Keratinocyte (primary cell): ENCODE results near the gene ZCWPW2. TPM values are rescaled to one million over a fixed set of nuclear protein-coding genes. Genes with fewer than 3 reads are reported as not detected.

Experiments used
- DNase-seq: peaks from one replicate; pipeline ENCODE4 v3.0.0-alpha.2; 2011; ENCODE audit warnings: low read depth, missing footprints, low spot score
- FAIRE-seq: peaks from 2 replicates; lab custom pipeline; 2011; peaks lifted over from hg19 to GRCh38; lab: Jason Lieb, UNC
- H2AFZ ChIP-seq: 2 replicates; pipeline ENCODE4 v1.6.0; 2012; ENCODE audit warnings: low read length, control low read depth, inconsistent platforms; ENCODE audit not compliant: control insufficient read depth
- H3K27ac ChIP-seq: 2 replicates; pipeline ENCODE4 v1.5.1; 2011; ENCODE audit warnings: low read length; ENCODE audit not compliant: control insufficient read depth, insufficient read depth
- H3K27me3 ChIP-seq: 3 replicates; pipeline ENCODE4 v1.6.0; 2011; ENCODE audit warnings: low read length; ENCODE audit not compliant: control insufficient read depth, insufficient read depth; ENCODE audit errors: extremely low read depth
- H3K36me3 ChIP-seq, 2 experiments: 2 replicates in 1 of 2; 3 replicates in 1 of 2; pipeline ENCODE4 v1.5.1; 2011; ENCODE audit warnings: low read length in 2 of 2, mild to moderate bottlenecking in 1 of 2; ENCODE audit not compliant: control insufficient read depth in 2 of 2, insufficient read depth in 2 of 2; ENCODE audit errors: extremely low read depth in 1 of 2
- H3K4me1 ChIP-seq: 3 replicates; pipeline ENCODE4 v1.5.1; 2011; ENCODE audit warnings: low read length; ENCODE audit not compliant: control insufficient read depth, insufficient read depth; ENCODE audit errors: extremely low read depth
- H3K4me2 ChIP-seq: 3 replicates; pipeline ENCODE4 v1.6.0; 2011; ENCODE audit warnings: low read depth, low read length; ENCODE audit not compliant: control insufficient read depth, insufficient read depth; ENCODE audit errors: extremely low read depth
- H3K4me3 ChIP-seq, 3 experiments: fragments of 200-600 bp in 1 of 3; sonication (generic) in 1 of 3; 2 replicates in 2 of 3; 3 replicates in 1 of 3; pipeline ENCODE4 v1.5.1; 2011 to 2016; ENCODE audit warnings: low read length in 3 of 3, mild to moderate bottlenecking in 3 of 3, control low read depth in 2 of 3, inconsistent platforms in 1 of 3, low read depth in 1 of 3, mixed read lengths in 1 of 3, mixed run types in 1 of 3, moderate library complexity in 1 of 3; ENCODE audit not compliant: control insufficient read depth in 2 of 3, insufficient read depth in 2 of 3; ENCODE audit errors: extremely low read depth in 1 of 3
- H3K79me2 ChIP-seq: 2 replicates; pipeline ENCODE4 v1.6.0; 2012; ENCODE audit warnings: low read length; ENCODE audit not compliant: control insufficient read depth, insufficient read depth
- H3K9ac ChIP-seq: 3 replicates; pipeline ENCODE4 v1.6.0; 2011; ENCODE audit warnings: low read length; ENCODE audit not compliant: control insufficient read depth, insufficient read depth; ENCODE audit errors: extremely low read depth
- H3K9me1 ChIP-seq: 3 replicates; pipeline ENCODE4 v1.6.0; 2011; ENCODE audit warnings: low read length; ENCODE audit not compliant: control insufficient read depth, insufficient read depth; ENCODE audit errors: extremely low read depth
- H3K9me3 ChIP-seq: 2 replicates; pipeline ENCODE4 v1.5.1; 2012; ENCODE audit warnings: low read depth, low read length; ENCODE audit not compliant: control insufficient read depth
- H4K20me1 ChIP-seq: 3 replicates; pipeline ENCODE4 v1.6.0; 2011; ENCODE audit warnings: low read length; ENCODE audit not compliant: control insufficient read depth, insufficient read depth; ENCODE audit errors: extremely low read depth
- CTCF ChIP-seq, 3 experiments: IDR thresholded peaks in 1 of 3; conservative IDR thresholded peaks in 1 of 3; optimal IDR thresholded peaks in 1 of 3; 2 replicates in 2 of 3; 3 replicates in 1 of 3; pipeline versions ENCODE3 to v1.5.1; 2011; ENCODE audit warnings: low read length in 3 of 3, mild to moderate bottlenecking in 3 of 3, moderate library complexity in 2 of 3, control low read depth in 1 of 3, inconsistent platforms in 1 of 3; ENCODE audit not compliant: insufficient read depth in 2 of 3; ENCODE audit errors: extremely low read depth in 1 of 3
- EZH2 ChIP-seq: IDR thresholded peaks from one replicate; pipeline ENCODE4 v1.6.1; 2012; ENCODE audit warnings: inconsistent platforms, mild to moderate bottlenecking, low read length, moderate library complexity
- dilution Hi-C: fragments of 300-500 bp; cut with MboI; formaldehyde crosslinking; loops from one replicate; pipeline ENCODE4 v1.7.0; 2020; ENCODE audit warnings: low sequenced_read_pairs; ENCODE audit not compliant: extremely low pct_ligation_motif_present
- polyA plus RNA-seq, 5 experiments: library from polyadenylated mRNA; depleted of rRNA in 3 of 5; stranded (reverse) in 3 of 5; stranded (forward) in 1 of 5; unstranded in 1 of 5; fragments of >200 nt; gene quantifications; 1 replicate in 1 of 5; 2 replicates in 3 of 5; 3 replicates in 1 of 5; pipeline versions ENCODE4 v1.2.1 to v1.2.3, GENCODE V29; 2011 to 2012; ENCODE audit warnings: missing spikeins in 2 of 5, low read depth in 1 of 5, low replicate concordance in 1 of 5

Gene ZCWPW2
- polyA plus RNA-seq, 1 donor (not counting 4 experiments of a cell fraction or from before 2014, with no cell fraction given) = 0.58 TPM

DNA sequence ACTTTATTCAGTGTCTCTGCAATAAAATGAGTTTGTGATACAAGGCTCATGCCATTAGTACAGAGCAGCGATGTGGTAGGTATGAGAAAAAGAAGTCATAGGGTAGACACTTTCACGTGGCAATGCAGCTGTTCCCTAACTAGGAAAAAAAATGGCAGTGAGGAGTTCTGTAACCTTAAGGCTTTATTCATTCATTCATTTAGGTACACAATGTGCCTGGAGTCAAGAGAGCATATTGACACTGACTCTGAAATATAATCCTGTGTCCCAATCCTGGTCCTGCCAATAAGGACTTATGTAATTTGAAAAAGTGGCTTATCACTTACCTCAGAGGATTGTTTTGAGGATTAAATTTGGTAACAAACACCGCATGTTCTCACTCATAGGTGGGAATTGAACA lies 173.1 kb downstream of the ZCWPW2 start:
- no peak for DNase-seq
- Histone ChIP-seq H3K27me3 (no peaks in the 10 kb centered on the region), H3K4me2 (no peak overlapping the region), H3K9ac (no peak overlapping the region), H3K9me3 (no peaks in the 10 kb centered on the region), H3K4me3 (no peak overlapping the region), H4K20me1 (no peaks in the 10 kb centered on the region), H3K27ac (no peak overlapping the region), H3K9me1 (no peaks in the 10 kb centered on the region), H2AFZ (no peak overlapping the region), H3K36me3 (no peaks in the 10 kb centered on the region), H3K4me1 (no peaks in the 10 kb centered on the region), H3K79me2 (no peaks in the 10 kb centered on the region)
- dilution Hi-C loops = no loop called here
- TF ChIP-seq EZH2 (no peak), CTCF (optimal IDR thresholded peaks at IDR 0.05 in 1 of 3, IDR thresholded peaks at IDR 0.05 in 1 of 3, conservative IDR thresholded peaks at IDR 0.05 in 1 of 3; ENCODE audit: extremely low read depth in 1 of 3, insufficient read depth in 2 of 3, low read length in 3 of 3) (no peak)
- no peak for FAIRE-seq

DNA sequence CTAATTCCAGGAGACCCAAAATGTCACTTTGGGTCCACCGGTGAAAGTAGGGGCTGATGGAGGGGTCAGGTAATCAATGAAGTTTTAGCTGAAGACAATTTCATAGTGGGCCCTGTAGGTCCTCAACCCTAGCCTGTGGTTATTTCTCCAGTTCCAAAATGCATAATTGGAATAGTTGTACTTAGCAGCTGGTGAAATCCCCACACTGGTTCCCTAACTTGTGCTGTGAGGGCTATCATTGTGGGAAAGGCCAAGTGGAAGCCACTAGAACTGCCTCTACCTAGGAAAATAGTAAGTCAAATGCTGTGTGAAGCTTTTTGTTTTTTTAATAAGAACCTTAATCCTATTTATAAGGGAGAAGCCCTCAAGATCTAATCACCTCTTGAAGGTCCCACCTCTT lies 193.8 kb downstream of the ZCWPW2 start:
- dilution Hi-C loops = no loop called here
- Histone ChIP-seq H3K4me1 (no peaks in the 10 kb centered on the region), H4K20me1 (no peaks in the 10 kb centered on the region), H3K4me3 (no peak overlapping the region), H3K27me3 (no peaks in the 10 kb centered on the region), H3K9ac (no peak overlapping the region), H3K4me2 (no peak overlapping the region), H3K36me3 (no peaks in the 10 kb centered on the region), H3K79me2 (no peaks in the 10 kb centered on the region), H2AFZ (no peak overlapping the region), H3K27ac (no peak overlapping the region), H3K9me3 (no peaks in the 10 kb centered on the region), H3K9me1 (no peaks in the 10 kb centered on the region)
- DNase-seq (no peak), FAIRE-seq (no peak)
- no peak for TF ChIP-seq EZH2
- TF ChIP-seq CTCF (optimal IDR thresholded peaks at IDR 0.05 in 1 of 3, IDR thresholded peaks at IDR 0.05 in 1 of 3, conservative IDR thresholded peaks at IDR 0.05 in 1 of 3; ENCODE audit: extremely low read depth in 1 of 3, insufficient read depth in 2 of 3, low read length in 3 of 3) = no peak
